NOMO-1 treated with dmso at 0.1 percent for 144 hours (cell line): ENCODE data around the gene ETV2.
"Not testable (repeated sequence)": the region's sequence is repeated elsewhere in the genome, so short reads cannot be mapped to it uniquely, and the experiment has no call there.

Experiments used
- DNase-seq: peaks from one replicate; lab custom pipeline; 2025; ENCODE audit not compliant: unreplicated experiment; lab: John Stamatoyannopoulos, UW

ETV2 gene

DNA sequence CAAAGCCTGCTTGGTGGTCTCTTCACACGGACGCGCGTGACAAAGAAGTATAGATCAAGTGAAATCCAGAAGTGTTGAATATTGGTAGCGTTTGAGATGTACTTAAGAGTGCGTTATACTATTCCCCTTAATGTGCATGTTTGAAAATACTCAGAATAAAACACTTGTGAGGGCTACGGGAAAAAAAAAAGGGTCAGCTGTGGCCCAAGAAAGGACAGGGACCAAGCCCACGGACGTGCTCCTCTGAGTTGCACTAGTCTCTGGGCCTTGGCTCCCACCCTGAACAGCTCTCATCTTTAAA is 13.3 kb upstream of the ETV2 start:
- no peak for DNase-seq

DNA sequence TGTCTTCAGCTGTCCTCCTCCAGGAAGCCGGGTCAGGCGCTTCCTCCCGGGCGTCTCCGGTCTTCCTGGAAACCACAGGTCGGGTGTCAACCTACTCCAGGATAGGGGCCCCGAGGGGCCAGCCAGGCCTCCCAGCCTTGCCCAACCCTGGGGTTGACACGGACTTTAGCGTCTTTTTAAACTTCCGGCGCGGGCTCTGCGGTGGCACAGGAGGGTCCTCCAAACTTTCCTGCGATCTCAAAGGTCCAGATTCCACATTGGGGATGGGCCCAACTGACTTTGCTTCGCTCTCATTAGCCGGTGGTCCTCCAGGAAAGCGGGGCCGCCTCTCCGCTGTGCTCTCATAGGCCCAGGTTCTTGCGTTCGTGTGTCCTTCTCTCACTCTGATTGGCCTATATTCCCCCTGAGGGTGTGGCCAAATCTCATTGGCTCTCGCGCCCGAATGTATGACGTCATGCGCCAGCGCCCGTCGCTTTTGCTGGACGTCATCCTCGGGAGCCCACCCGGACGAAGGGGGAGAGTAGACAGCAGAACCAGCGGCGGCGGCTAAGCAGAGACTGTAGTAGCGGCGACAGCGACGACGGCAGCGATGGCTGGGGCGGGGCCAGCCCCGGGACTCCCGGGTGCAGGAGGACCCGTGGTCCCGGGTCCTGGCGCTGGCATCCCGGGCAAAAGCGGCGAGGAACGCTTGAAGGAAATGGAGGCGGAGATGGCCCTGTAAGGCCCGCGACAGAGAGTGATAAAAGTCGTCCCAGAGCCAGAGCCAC is 12.8 kb upstream of the ETV2 start, which contains the start of gene RBM42:
RBM42 (plus strand) TSS at position 472 of the 767 bp plus-strand sequence; CDS start at position 590, 118 bp downstream.
- DNase-seq, result peak; percentile 99

DNA sequence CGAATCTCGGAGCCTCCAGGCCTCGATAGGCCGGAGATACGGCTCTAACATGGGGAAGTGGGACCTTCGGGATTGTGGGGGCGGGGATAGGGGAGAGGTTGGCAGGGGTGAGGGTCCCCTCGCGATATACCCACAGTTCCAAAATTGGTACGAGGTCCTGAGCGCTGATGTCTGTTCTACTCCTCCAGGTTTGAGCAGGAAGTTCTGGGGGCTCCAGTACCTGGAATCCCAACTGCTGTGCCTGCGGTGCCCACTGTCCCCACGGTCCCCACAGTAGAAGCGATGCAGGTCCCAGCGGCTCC is 12.3 kb upstream of the ETV2 start:
- no peak for DNase-seq

DNA sequence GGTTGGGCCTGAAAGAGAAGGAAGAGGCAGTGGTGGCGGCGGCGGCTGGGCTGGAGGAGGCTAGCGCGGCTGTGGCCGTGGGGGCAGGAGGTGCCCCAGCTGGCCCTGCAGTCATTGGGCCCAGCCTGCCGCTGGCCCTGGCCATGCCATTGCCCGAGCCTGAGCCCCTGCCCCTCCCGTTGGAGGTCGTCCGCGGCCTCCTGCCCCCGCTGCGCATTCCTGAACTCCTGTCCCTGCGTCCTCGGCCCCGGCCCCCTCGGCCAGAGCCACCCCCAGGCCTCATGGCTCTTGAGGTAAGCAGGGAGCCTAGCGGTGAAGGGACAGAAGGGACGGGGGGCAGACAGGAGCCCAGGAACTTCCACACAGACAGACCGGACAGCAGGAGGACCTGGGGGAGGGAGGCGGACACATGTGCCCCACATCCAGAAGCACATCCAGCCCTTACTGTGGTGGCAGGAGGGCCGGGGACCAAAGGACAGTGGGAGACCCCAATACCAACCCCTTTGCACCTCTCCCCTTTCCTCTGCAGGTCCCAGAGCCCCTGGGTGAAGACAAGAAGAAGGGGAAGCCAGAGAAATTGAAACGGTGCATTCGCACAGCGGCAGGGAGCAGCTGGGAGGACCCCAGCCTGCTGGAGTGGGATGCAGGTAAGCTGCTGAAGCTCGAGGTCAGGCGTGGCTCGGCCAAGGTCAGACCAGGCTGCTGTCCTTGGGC is 7.7 kb upstream of the ETV2 start:
- no peak for DNase-seq

DNA sequence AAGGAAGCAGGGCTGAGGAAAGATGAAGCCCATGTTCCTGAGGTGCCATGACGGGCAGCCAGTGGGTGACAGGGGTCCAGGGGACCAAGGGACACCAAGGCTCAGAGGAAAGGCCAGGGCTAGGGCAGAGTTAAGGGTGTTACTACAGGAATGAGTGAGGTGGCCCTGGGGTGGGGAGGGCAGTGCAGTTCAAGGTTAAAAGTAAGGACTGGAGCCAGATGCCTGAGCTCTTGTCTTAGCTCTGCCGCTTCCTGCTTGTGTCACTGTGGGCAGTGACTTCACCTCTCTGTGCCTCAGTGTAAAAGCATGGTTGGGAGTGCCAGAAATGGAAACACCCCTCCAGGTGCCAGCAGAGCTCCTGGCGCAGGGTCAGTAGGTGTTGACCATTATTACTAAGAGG is 4.9 kb upstream of the ETV2 start:
- DNase-seq, result no peak

DNA sequence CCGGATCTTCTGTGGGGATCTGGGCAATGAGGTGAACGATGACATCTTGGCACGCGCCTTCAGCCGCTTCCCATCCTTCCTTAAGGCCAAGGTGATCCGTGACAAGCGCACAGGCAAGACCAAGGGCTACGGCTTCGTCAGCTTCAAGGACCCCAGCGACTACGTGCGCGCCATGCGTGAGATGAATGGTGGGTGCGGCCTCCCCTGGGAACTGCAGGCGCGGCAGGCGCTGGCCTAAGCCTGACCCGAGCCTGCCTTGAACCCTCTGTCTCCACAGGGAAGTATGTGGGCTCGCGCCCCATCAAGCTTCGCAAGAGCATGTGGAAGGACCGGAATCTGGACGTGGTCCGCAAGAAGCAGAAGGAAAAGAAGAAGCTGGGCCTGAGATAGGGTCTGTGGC is 4.4 kb upstream of the ETV2 start:
- no peak for DNase-seq

DNA sequence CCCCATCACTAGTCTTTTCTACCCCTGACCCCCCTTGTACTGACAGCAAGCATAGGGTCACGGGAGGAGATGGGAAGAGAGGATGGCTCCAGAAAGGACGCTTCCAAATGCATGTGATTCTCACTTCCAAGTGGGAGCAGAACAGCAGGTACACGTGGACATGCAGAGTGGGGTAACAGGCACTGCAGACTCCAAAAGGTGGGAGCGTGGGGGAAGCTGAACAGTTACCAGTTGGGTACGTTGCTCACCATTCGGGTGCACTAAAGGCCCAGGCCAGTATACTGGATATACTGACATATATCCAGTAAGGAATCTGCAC is 2.3 kb upstream of the ETV2 start:
- DNase-seq, result no peak

DNA sequence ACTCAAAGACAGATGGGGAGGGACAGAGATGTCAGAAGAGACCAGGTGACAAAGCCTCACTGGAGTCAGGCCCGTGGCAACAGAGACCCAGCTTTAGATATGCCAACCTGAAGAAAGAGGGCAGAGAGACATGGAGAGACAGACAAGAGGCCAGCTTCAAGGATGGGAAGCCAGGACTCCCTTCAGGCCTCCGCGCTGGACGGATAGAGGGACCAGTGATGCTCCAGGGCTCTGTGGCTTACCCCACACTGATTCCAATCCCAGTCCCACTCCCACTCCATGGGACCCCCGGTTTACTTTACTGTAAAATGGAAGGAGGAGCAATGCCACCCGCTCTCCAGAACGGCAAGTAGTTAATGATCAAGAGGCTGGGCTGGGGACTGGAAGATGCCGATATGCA is 1.7 kb upstream of the ETV2 start:
- DNase-seq, result no peak

DNA sequence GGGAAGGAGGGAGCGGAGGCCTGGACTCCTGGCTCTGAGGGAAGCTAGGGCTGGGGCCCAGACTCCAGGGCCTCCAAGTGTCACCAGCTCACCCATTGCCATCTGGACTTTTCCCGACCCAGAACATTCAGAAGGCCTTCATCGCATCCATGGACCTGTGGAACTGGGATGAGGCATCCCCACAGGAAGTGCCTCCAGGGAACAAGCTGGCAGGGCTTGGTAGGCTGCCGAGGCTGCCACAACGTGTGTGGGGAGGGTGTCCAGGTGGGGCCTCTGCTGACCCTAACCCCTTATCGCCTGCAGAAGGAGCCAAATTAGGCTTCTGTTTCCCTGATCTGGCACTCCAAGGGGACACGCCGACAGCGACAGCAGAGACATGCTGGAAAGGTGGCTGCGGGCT is 767 bp downstream of the ETV2 start:
- DNase-seq, result no peak

DNA sequence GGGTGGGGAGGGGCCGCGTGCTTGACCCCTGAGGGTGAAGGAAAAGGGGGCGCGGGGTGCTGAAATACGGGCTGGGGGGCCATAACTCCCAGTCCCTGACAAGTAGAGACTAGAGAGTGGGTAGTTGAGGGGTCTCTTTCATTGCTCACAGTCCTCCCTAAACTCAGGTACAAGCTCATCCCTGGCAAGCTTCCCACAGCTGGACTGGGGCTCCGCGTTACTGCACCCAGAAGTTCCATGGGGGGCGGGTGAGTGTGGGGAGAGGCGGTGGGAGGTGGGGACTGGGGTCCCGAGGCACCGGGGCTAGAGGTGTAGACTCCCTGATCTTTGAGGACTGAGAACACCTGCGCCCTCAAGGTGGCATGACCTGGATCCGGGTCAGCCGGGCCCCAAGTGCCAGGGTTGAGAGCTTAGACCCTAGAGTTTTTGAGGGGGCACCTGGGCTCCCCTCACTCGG is 1.3 kb downstream of the ETV2 start:
- no peak for DNase-seq

DNA sequence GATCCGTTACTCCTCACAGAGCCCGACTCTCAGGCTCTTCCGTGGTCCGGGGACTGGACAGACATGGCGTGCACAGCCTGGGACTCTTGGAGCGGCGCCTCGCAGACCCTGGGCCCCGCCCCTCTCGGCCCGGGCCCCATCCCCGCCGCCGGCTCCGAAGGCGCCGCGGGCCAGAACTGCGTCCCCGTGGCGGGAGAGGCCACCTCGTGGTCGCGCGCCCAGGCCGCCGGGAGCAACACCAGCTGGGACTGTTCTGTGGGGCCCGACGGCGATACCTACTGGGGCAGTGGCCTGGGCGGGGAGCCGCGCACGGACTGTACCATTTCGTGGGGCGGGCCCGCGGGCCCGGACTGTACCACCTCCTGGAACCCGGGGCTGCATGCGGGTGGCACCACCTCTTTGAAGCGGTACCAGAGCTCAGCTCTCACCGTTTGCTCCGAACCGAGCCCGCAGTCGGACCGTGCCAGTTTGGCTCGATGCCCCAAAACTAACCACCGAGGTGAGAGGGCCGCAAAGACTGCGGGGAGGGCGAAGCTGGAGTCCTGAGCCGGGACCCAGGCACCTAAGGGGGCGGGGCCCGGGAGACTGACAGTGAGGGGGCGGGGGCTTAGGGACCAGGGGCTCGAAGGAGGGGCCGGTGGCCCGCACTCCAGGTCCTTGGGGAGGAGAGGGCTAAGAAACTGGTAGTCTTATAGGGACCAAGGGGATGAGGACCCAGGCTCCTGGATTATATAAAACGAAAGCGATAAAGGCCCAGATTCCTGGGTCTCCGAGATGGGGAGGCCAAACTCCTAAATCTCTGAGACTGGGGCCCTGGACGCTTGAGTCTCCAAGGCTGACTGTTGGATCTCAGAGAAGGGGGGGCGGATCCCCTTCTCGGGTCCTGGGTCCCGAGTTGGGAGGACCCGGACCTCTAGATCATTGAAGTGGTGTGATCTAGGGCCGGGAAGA is 2.0 kb downstream of the ETV2 start:
- DNase-seq, result peak; percentile 74

DNA sequence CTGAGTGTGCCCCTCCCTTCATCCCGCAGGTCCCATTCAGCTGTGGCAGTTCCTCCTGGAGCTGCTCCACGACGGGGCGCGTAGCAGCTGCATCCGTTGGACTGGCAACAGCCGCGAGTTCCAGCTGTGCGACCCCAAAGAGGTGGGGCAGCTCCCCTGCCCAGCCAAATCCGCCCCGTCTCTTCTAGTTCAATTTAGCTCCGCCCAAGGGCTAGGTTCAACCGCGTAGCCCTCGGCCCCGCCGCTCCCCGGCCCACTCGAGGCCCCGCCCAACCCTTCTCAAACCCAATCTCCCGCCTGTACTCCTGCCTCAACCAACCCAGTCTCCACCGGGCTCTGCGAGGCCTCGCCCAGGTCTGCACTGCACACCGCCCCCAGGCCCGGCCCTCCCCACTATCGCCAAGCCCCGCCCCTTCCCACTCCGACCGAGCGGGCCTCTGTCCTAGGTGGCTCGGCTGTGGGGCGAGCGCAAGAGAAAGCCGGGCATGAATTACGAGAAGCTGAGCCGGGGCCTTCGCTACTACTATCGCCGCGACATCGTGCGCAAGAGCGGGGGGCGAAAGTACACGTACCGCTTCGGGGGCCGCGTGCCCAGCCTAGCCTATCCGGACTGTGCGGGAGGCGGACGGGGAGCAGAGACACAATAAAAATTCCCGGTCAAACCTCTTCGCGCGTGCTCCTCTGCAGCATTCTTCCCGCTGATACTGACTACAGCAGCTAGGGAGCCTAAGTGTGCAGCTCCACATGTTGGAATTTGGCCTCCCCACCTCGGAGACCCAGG is 2.9 kb downstream of the ETV2 start:
- peak; percentile 99 for DNase-seq

DNA sequence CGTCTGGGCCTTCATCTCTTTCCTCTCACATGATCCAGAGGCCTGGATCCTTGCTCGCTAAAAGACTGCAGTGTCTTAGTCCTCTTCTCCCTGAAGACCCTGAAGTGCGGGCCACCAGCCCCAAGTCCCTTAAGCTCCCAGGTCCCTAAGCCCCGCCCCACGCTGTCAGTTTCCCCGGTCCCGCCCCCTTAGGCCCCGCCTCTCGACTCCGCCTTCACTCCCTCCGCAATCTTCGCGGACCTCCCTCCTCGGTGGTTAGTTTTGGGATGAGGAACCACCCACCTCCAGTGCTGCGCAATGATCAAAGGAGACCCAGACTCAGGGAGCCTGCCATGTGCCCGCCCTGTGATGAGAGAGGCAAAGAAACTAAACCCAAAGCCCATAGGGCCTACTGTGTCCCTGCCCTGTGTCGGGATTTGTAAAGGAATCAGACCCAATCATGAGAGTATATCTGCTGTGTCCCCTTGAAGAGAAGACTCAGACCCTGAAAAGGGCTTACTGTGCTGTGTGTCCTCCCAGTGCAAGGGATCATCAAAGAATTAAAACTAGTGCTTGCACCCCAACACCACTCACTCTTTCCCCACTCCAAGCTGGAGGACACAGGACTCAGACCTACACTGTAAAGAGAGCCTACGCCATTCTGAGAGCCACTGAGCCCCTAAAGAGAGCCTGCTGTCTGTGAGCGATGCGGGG is 3.6 kb downstream of the ETV2 start:
- peak; percentile 67 for DNase-seq

DNA sequence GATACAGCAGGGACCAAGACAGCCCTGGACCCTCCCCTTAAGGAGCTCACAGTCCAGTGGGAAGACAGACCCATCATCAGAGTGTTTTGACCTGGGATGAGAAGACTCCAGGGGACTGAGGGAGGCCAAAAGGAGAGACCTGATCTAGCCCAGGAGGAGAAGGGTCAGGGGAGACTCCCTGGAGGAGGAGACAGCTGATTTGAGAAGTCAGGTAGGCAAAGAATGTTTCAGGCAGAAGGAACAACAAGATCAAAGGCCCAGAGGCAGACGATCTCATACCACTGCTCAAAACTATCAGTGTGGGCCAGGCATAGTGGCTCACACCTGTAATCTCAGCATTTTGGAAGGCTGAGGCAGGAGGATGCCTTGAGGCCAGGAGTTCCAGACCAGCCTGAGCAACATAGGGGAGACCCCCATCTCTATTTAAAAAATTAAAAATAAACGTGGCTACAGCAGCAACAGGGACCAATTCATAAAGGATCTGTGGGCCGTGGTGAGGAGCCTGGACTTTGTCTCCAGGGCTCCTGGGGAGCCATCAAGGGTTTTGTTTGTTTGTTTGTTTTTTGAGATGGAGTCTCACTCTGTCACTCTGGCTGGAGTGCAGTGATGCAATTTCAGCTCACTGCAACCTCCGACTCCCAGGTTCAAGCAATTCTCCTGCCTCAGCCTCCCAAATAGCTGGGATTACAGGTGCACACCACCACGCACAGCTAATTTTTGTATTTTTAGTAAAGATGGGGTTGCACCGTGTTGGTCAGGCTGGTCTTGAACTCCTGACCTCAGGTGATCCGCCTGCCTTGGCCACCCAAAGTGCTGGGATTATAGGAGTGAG is 4.4 kb downstream of the ETV2 start:
- DNase-seq, result no peak

DNA sequence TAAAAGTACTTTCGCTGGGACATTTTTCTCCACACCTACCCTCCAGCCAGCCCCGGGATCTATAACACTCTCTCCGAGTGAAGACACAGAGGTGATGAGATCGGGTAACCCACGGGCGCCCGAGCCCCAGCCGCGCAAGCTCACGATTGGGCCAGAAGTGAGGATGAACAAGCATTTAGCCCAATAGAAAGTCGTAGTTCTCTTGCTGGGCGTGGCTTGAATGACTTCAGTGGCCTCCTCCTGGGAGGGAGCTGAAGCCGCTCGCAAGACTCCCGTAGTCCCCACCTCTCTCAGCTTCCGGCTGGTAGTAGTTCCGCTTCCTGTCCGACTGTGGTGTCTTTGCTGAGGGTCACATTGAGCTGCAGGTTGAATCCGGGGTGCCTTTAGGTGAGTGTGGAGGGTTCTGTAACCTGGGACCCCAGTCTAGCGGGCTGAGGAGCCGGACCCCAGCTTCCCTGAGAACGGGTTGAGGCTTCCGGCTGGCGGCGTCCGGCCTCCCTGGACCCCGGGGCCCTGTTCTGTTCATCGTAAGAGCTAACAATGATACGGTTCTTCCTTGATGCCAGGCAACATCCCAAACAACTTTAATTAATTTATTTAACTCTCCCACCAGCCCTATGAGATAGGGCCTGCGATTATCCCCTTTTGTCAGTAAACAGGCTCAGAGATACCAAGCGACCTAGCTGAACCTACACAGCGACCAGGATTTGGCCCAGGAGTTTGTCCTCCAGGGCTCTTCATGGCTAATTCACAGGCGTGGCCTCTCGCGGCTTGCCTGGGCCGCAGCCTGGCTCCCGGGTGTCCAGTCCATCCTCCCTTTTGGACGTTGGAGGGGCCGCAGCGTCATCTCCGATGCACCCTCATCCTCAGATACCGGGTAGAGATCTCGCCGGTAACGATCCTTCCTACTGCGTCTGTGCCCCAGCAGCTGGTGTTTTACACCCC is 6.7 kb downstream of the ETV2 start, which contains the start of gene COX6B1:
COX6B1 (plus strand) TSS at position 307 of the 945 bp plus-strand sequence. CDS start 2,921 bp downstream, outside the sequence.
- DNase-seq, result peak; percentile 97

DNA sequence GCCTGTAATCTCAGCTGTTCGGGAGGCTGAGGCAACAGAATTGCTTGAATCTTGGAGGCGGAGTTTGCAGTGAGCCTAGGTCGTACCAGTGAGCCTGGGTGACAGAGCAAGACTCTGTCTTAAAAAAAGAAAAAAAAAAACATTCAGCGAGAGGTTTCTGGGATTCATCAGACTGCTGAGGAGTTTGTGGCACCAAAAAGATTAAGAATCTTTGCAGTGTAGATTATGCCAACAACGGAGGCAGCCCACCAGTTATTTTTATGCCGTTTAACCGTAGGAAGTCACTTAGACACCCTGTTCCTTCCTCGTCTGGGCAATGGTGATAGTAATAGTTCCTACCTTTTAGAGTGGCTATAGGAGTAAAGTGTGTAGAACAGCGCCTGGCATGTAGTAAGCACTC is 9.0 kb downstream of the ETV2 start:
- no peak for DNase-seq

DNA sequence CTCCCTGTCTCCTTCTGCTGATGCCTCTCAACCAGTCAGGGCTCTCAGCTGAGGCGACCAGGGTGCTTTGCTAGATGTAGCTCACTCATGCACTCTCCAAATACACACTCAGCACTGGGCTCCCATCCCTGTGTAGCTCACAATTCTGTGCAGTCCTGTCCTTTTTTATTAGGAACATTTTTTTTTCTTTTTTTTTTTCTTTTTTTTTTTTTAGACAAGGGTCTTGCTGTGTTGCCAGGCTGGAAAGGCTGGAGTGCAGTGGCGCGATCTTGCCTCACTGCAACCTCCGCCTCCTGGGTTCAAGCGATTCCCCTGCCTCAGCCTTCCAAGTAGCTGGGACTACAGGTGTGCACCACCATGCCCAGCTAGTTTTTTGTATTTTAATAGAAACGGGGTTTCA is 13.3 kb downstream of the ETV2 start:
- not testable (repeated sequence) for DNase-seq

DNA sequence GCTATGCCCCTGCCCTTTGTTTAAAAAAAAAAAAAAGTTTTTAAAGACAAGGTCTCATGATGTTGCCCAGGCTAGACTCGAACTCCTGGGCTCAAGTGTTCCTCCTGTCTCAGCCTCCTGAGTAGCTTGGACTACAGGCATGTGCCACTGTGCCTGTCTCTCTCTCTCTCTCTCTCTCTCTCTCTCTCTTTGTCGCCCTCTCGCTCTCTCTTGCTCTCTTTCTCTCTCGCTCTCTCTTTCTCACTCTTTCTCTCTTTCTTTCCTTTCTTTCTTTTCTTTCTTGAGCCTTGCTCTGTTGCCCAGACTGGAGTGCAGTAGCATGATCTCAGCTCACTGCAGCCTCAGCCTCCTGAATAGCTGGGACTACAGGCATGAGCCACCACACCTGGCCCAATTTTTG is 14.1 kb downstream of the ETV2 start:
- no peak for DNase-seq
